ENCODE measurements around the gene PNMA8A. TPM values are rescaled to one million over a fixed set of nuclear protein-coding genes. Genes with fewer than 3 reads are reported as not detected.
A peak's percentile ranks its signal among the peaks of the same experiment; 100 is the strongest.

PNMA8A gene
- total RNA-seq, 1 donor from 2014 or later = 11.1 TPM

DNA sequence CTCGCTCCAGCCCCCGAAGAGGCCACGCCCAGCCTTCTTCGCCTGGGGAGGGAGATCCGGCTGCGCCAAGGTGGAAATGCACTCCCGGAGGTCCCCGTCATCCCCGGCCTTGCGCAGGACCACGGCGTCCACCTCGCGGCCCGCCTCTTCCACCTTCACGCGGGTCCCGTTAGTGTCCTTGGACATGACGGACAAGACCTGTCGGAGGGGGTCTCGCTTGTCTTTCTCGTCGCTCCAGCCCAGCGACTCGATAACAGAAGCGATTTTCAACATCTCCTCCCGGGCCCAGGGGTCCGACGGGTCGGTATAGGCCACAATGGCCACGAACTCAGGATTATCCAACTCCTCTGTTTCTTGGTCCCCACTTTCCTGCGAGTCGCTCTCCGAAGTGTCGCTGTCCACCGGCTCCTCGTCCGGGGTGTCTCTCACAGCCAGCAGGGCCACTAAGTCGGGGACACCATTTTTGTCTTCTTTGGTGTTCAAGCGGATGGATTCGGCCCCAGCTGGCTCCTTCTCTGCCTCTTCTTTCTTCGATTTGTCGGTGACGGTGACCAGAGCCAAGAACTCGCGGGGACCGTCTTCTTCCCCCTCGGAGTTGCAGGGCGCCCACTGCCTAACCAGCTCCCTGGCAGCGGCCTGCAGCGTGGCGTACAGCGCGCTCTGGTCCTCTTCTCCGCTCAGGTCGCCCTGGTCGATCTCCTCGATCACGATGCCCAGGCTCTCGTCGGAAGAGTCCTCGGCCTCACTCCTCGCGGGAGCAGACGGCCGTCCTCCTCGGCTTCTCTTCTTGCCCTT is 23.0 kb upstream of the PNMA8A start:
- intact Hi-C loops (cut with DNase I) = no loop called here
- DNase-seq (ENCODE audit: low spot score) = no peak

- intact Hi-C loops (cut with DNase I) = no loop called here
- peak; percentile 78 for DNase-seq (ENCODE audit: low spot score)
Measured at GRCh38 chr19:46493236-46494145, 22.1 kb upstream of the PNMA8A start.

DNA sequence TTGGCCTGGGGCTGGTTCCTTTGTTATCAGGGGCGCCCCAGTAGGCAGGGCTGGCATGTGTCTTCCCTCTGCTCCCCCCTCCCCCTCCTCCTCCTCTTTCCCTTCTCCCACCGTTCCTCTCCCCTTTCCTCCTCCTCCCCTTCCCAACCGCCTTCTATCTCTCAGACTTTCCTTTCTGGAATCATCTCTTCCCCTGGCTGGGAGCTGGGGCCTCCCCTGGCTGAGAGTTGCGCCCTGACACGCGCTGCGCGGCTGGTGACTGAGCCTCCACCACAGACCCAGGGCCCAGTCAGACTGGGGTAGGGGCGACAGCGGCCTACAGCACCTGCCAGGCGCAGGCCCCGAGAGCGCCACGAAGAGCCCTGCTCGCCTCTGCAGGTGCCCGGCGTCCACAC is 21.5 kb upstream of the PNMA8A start:
- DNase-seq (ENCODE audit: low spot score) = no peak
- intact Hi-C loops (cut with DNase I) = no loop called here

GRCh38 chr19:46491975-46492682 is 20.8 kb upstream of the PNMA8A start:
- intact Hi-C loops (cut with DNase I) = no loop called here
- no peak for DNase-seq (ENCODE audit: low spot score)

GRCh38 chr19:46490774-46491173 is 19.4 kb upstream of the PNMA8A start:
- intact Hi-C loops (cut with DNase I) = no loop called here
- no peak for DNase-seq (ENCODE audit: low spot score)

DNA sequence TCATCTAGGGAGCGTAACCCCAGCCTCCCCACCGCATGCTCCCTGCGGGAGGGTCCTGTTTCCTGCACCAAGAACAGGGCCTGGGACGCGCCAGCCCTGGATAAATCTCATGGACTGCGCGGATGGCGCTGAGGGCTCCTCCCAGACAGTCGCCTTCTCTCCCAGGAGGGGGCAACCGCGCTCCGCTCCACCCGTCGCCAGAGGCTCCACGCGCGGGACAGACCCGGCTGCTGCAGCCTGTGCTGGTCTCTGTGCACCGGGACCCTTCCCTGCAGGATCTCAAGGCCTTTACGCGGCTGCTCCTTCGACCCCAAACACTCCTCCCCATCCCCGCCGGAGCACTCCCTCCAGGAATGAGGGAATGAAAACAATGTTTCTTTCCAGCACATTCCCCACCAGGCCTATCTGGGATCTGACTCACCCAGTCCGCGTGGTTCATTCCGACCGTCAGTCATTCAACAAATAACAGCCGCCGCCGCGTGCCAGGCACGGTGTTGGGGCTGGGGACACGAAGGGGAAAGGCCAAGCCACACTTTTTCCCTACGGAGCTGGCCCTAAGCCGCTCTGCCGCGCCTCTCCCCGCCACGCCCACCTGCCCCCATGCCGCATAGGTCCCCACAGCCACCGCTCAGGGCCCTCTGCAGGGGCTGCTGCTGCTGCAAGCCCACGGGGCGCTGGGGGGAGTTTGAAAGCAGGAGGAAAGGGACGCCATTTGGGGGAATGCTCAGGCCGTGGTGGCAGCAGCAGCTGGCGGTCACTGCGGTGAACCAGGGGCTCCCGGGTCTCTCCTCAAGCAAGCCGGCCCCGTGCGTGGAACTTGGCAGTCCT is 18.3 kb upstream of the PNMA8A start:
- peak; percentile 79 for DNase-seq (ENCODE audit: low spot score)
- intact Hi-C loops (cut with DNase I) = loop anchor here (1.0 to 10.0 kb wide), 3 partner anchors 24 to 205 kb away; no protein-coding TSS in a partner anchor

- intact Hi-C loops (cut with DNase I) = loop anchor here (2.0 to 10.0 kb wide), 2 partner anchors 94 to 204 kb away; no protein-coding TSS in a partner anchor
- no peak for DNase-seq (ENCODE audit: low spot score)
Measured at GRCh38 chr19:46488551-46488950, 17.2 kb upstream of the PNMA8A start.

DNA sequence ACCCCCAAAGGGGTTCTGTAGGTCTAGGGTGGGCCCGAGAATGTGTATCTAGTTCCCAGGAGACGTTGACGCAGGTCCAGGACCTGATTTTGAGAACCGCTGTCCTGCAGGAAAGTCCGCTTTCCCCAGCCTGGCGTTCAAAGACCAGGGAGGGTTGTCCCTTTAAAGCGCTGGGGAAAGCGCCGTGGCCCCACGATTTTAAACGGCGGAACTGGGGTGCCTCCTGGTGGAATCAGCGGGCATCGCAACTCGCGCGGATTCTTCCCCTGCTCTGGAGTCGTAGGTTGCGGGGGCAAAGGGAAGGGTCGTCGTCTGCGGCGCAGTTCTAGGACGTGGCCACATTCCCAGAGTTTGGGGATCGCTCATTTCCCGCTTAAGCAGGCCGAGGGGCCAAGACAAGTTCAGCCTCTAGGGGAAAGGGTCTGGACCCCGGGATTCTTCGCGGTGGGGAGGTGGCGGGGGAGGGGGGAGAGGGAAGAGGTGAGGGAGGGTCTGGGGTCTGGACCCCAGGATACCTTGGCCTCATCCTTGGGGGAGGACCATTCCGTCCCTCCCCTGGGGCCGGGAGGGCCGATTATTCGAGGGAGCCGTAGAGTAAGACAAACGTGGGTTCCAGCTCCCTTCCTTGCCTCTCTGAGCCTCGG is 16.6 kb upstream of the PNMA8A start:
- intact Hi-C loops (cut with DNase I) = loop anchor here (1.0 to 10.0 kb wide), 3 partner anchors 86 to 203 kb away; no protein-coding TSS in a partner anchor
- peak; percentile 85 for DNase-seq (ENCODE audit: low spot score)

DNA sequence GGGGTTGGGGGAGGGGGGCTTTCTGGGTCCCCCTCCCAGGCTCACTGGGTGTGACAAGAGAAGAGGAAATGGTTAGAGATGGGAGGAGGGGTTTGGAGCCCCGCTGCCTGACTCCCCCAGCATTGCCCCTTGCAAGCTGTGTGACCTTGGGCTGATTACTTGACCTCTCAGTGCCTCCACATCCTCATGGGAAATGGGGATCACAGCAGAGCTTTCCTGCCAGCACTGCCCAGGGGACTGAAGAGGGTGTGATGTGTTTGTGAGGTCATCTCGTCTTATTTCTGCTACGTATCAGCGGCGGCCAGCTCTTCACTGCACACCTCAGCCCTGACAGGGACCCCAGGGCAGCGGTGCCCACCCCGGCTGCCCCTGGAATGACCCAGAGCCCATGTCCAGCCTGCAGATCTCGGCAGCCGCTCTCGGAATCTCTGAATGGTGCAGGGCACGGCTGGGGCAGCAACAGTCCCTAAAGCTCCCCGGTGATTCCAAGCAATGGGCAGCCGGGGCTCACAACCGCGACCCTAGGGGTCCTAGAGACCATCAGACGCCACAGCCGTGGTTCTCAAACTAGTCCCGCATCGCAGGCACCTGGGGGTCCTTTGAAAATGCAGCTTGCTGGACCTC is 15.9 kb upstream of the PNMA8A start:
- intact Hi-C loops (cut with DNase I) = loop anchor here (1.0 to 10.0 kb wide), 2 partner anchors 85 to 202 kb away; no protein-coding TSS in a partner anchor
- DNase-seq (ENCODE audit: low spot score) = no peak

- no peak for DNase-seq (ENCODE audit: low spot score)
Measured at GRCh38 chr19:46486358-46486757, 15.0 kb upstream of the PNMA8A start.

GRCh38 chr19:46484656-46485055 is 13.3 kb upstream of the PNMA8A start:
- intact Hi-C loops (cut with DNase I) = loop anchor here (10.0 kb wide), 1 partner anchor 200 kb away; no protein-coding TSS in a partner anchor
- DNase-seq (ENCODE audit: low spot score) = no peak

More at GRCh38 chr19:46486358-46486757, 15.0 kb upstream of the PNMA8A start:
- intact Hi-C loops (cut with DNase I) = loop anchor here (10.0 kb wide), 1 partner anchor 202 kb away; no protein-coding TSS in a partner anchor

GRCh38 chr19:46482631-46483030 is 11.3 kb upstream of the PNMA8A start:
- intact Hi-C loops (cut with DNase I) = loop anchor here (10.0 kb wide), 1 partner anchor 198 kb away; no protein-coding TSS in a partner anchor
- no peak for DNase-seq (ENCODE audit: low spot score)

DNA sequence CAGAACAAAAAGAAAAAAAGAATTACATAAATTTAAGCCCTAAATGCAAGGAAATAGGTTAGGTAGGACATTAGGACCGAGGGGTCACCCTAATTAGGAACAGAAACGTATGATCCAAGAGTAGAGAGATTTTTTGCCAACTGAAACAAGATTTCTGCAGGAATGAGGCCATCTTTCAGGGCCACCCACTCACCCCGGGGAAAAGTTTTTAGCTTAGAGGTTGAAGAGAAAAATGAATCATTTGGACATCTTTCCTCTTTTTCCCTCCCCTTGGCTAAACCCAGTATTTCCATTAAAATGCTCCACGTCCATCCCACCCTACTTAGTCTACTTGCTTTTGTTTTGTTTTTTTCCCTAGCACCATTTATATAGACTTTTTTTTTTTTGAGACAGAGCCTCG is 10.6 kb upstream of the PNMA8A start:
- no peak for DNase-seq (ENCODE audit: low spot score)
- intact Hi-C loops (cut with DNase I) = loop anchor here (10.0 kb wide), 1 partner anchor 197 kb away; no protein-coding TSS in a partner anchor

DNA sequence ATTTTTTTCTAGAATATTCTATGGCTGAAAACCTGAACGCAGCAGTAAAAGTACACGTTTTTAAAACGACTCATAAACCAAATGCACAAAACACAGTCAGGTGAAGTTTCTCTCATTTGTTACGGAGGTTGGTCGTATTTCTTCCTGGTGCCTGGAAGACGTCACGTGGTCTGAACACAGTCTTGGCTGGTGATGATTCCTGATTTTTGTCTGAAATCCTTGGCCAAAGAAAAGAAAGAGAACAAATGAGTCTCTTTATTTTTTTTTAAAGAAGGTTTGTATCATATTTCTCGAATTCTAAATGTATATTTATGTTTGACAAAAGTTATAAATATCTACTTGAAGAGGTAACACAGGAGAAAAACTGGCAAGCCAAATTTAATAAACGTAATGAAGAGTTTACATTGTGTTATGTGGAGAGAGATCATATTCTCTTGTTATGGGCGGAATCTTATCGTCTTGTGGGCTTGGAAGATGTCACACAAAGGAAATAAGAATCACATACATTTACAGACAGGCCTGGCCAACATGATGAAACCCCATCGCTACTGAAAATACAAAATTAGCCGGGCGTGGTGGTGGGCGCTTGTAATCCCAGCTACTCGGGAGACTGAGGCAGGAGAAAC is 10.0 kb upstream of the PNMA8A start:
- intact Hi-C loops (cut with DNase I) = loop anchor here (10.0 kb wide), 1 partner anchor 197 kb away; no protein-coding TSS in a partner anchor
- DNase-seq (ENCODE audit: low spot score) = no peak

DNA sequence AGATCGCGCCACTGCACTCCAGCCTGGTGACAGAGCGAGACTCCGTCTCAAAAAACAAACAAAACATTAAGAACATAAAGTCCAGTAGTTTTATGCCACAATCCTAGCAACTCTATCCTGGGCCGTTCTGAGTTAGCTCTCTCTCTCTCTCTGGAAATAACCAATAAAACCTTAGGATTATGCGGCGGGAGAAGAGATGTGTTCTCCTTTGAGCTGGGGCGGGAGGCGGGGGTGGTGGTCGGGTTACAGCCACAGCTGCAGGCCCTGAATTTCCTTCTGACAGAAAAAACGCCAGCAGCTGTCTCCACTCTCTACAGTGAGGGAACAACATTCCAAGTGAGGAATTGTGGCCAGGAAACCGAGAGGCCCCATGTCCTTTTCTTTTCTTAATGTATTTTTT is 9.1 kb upstream of the PNMA8A start:
- intact Hi-C loops (cut with DNase I) = loop anchor here (10.0 kb wide), 1 partner anchor 196 kb away; no protein-coding TSS in a partner anchor
- no peak for DNase-seq (ENCODE audit: low spot score)

GRCh38 chr19:46478356-46478986 is 7.1 kb upstream of the PNMA8A start:
- intact Hi-C loops (cut with DNase I) = no loop called here
- no peak for DNase-seq (ENCODE audit: low spot score)

DNA sequence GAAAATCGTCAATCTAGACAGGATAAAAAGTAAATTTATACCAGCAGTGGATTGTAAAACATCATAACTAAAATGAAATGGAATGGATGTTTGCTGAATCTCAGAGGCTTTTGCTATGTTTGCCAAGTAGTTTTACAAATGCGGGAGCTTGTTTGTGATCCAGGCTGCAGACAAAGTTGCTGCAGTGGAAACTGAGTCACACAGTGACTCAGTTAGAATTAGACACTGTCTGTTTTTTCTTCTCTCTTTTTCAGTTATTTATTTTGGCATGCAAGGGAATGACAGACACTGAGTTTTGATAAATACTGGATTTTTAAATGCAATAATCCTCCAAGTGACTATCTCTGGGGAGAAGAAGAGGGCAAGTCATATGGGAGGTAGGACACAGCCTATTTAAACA is 4.6 kb upstream of the PNMA8A start:
- intact Hi-C loops (cut with DNase I) = no loop called here
- no peak for DNase-seq (ENCODE audit: low spot score)

Measured in cardiac septum (tissue), 1 donor.